ENCODE measurements around the gene ERRFI1. TPM values are rescaled to one million over a fixed set of nuclear protein-coding genes. Genes with fewer than 3 reads are reported as not detected.

The ERRFI1 gene
- total RNA-seq, 1 donor from 2014 or later: 92.8 TPM

DNA sequence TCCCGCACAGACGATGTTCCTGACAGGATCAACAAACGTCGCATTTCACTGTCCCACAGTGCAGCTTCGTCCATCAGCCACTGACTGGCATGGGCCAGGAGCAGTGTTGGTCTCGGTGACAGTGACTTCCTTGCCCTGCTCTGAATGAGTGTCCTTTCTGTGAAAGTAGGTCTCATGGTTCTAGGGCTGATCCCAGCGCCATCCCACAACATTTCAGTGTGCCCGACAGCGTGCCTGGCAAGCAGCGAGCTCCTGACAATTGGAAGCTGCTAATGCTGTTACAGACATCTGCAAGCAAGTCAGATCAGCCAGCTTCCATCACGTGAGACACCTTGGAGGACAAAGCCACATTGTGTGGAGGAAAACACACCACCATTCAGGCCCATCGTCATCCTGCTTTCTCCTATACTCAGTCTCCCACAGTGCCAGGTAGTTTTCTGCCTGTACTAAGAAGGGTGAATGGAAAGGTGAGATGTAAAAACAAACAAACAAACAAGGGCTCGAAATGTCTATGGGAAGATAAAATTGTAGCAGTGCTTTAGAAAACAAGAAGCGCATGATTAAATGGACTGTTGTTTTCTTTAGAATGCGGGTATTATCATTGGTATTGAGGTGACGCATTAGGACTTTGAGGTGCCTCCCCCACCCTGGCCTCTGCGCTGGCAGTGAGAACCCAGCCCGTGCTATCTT is 21.9 kb downstream of the ERRFI1 start:
- TF ChIP-seq, protein P1, sequence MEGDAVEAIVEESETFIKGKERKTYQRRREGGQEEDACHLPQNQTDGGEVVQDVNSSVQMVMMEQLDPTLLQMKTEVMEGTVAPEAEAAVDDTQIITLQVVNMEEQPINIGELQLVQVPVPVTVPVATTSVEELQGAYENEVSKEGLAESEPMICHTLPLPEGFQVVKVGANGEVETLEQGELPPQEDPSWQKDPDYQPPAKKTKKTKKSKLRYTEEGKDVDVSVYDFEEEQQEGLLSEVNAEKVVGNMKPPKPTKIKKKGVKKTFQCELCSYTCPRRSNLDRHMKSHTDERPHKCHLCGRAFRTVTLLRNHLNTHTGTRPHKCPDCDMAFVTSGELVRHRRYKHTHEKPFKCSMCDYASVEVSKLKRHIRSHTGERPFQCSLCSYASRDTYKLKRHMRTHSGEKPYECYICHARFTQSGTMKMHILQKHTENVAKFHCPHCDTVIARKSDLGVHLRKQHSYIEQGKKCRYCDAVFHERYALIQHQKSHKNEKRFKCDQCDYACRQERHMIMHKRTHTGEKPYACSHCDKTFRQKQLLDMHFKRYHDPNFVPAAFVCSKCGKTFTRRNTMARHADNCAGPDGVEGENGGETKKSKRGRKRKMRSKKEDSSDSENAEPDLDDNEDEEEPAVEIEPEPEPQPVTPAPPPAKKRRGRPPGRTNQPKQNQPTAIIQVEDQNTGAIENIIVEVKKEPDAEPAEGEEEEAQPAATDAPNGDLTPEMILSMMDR (IDR thresholded peaks at IDR 0.05): no peak
- Histone ChIP-seq H3K4me3 (no peak overlapping the region), H3K9me3 (no peaks in the 10 kb centered on the region), H3K27ac (peak overlapping the region; percentile 83), H3K4me1 (peaks cover 40% of the 10 kb centered on the region), H3K36me3 (no peaks in the 10 kb centered on the region), H3K27me3 (no peaks in the 10 kb centered on the region)
- intact Hi-C loops (cut with DNase I): no loop called here
- ATAC-seq: no peak
- no peak for DNase-seq

DNA sequence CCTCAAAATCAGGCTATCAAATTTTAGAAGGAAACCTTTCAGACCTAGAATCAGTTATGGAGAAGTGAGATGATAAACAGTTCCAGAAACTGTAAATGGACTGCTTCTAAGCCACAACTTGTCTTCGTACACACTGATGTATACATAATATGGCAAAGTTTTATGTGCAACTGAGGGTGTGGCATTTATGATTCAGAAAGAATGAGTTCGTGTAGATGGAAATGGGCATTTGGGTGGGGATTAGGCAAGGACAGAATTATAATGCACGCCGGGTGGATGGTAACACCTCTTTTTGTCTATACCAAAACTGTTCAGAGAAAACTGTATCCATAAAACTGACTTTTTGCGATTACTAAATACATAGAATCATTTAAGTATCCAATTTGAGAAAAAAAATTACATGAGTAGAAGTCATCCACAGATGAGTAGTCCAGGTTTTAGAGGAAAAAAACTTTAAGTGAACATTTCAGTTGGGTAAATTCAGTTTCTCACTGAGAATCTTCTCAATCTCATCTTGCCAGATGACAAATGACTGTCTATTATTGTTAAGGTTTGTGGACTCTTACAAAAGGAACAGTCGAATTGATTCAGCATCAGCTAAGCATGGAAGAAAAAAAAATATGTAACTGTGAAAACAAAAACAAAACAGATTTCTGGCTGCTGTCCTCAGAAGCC is 22.5 kb downstream of the ERRFI1 start:
- ATAC-seq (no peak), DNase-seq (no peak)
- peaks cover 40% of the 10 kb centered on the region for H3K4me1 ChIP-seq
- intact Hi-C loops (cut with DNase I): no loop called here
- H3K9me3 ChIP-seq: no peaks in the 10 kb centered on the region
- H3K36me3 ChIP-seq: no peaks in the 10 kb centered on the region
- no peaks in the 10 kb centered on the region for H3K27me3 ChIP-seq
- TF ChIP-seq, protein P1 (IDR thresholded peaks at IDR 0.05): no peak
- peak overlapping the region; percentile 83 for H3K27ac ChIP-seq
- no peak overlapping the region for H3K4me3 ChIP-seq

DNA sequence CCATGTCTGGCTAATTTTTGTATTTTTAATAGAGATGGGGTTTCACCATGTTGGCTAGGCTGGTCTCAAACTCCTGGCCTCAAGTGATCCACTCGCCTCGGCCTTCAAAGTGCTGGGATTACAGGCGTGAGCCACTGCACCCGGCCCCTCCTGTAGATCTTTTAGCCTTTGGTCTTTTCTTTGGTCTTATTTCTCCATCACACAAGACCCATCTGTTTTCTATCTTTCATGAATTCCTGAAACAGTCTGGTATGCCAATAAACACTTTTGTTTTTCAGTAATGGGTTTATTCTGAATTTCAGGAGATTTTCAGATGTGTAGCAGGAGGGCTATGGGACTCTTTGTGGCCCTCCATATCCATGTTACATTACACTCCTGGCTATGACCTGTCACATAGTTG is 23.2 kb downstream of the ERRFI1 start:
- Histone ChIP-seq H3K27me3 (no peaks in the 10 kb centered on the region), H3K9me3 (no peaks in the 10 kb centered on the region), H3K36me3 (no peaks in the 10 kb centered on the region), H3K27ac (peak overlapping the region; percentile 83), H3K4me1 (peaks cover 40% of the 10 kb centered on the region), H3K4me3 (no peak overlapping the region)
- DNase-seq: no peak
- TF ChIP-seq, protein P1 (IDR thresholded peaks at IDR 0.05): no peak
- no peak for ATAC-seq
- intact Hi-C loops (cut with DNase I): no loop called here

DNA sequence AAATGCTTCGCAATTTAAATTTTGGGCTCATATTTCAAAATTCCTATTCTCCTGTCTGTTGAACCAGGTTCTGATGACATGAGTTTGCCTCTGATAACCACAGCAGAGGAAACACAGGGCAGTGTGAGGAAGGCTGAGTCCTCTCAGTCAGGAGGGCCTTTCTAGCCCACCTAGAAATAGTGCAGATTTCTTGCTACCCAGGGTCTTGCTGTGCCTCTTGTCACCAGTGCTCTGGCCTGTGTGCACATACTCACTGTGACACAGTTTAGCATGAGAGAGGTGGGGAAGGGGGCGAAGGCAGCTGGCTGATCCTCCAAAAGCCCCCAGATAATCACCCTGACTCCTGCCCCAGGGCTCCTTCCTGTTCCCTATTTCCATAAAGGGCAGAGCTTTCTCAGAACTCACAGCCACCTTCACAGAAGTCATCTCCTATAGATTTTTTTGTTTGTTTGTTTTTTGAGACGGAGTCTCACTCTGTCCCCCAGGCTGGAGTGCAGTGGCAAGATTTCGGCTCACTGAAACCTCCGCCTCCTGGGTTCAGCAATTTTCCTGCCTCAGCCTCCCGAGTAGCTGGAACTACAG is 23.7 kb downstream of the ERRFI1 start:
- H3K36me3 ChIP-seq: no peaks in the 10 kb centered on the region
- H3K27me3 ChIP-seq: no peaks in the 10 kb centered on the region
- H3K27ac ChIP-seq: peak overlapping the region; percentile 83
- H3K9me3 ChIP-seq: no peaks in the 10 kb centered on the region
- DNase-seq (no peak), ATAC-seq (no peak)
- H3K4me1 ChIP-seq: peaks cover 40% of the 10 kb centered on the region
- intact Hi-C loops (cut with DNase I): no loop called here
- TF ChIP-seq, protein P1 (IDR thresholded peaks at IDR 0.05): no peak
- no peak overlapping the region for H3K4me3 ChIP-seq

DNA sequence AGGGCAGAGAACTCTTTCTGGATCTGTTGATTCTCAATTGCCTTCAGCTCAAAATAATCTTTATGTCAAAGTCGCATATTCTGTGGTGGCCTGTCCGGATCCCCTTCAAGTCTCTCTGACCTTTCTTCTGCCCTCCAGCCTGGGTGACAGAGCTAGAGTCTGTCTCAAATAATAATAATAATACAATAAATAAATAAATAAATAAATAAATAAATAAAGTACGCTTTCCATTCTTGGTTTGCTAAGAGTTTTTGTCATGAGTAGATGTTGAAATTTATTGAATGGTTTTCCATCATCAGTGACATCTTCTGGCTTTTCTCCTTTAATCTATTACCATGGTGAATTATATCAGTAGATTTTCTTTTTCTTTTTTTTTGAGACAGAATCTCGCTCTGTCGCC is 30.7 kb downstream of the ERRFI1 start:
- intact Hi-C loops (cut with DNase I): no loop called here
- DNase-seq: no peak
- no peak for ATAC-seq
- TF ChIP-seq, protein P1 (IDR thresholded peaks at IDR 0.05): no peak
- no peak overlapping the region for H3K27ac ChIP-seq
- H3K4me1 ChIP-seq: no peaks in the 10 kb centered on the region
- H3K36me3 ChIP-seq: no peaks in the 10 kb centered on the region
- H3K4me3 ChIP-seq: no peak overlapping the region
- H3K27me3 ChIP-seq: no peaks in the 10 kb centered on the region
- H3K9me3 ChIP-seq: no peaks in the 10 kb centered on the region
